BLaER1 (cell line): Measurements from ENCODE around the gene USP1.

ENCODE experiments used
- H3K27ac ChIP-seq: shearing (Covaris generic); formaldehyde crosslinking; 2 replicates; pipeline ENCODE4 v1.8.1; 2022
- H3K27me3 ChIP-seq: shearing (Covaris generic); formaldehyde crosslinking; 2 replicates; pipeline ENCODE4 v1.8.1; 2022
- H3K36me3 ChIP-seq: shearing (Covaris generic); formaldehyde crosslinking; 2 replicates; pipeline ENCODE4 v1.8.1; 2022
- H3K4me1 ChIP-seq: shearing (Covaris generic); formaldehyde crosslinking; 2 replicates; pipeline ENCODE4 v1.8.1; 2022
- H3K4me2 ChIP-seq: shearing (Covaris generic); formaldehyde crosslinking; 2 replicates; pipeline ENCODE4 v1.8.1; 2022
- H3K4me3 ChIP-seq: shearing (Covaris generic); formaldehyde crosslinking; 2 replicates; pipeline ENCODE4 v1.8.1; 2022
- H3K9ac ChIP-seq: shearing (Covaris generic); formaldehyde crosslinking; 2 replicates; pipeline ENCODE4 v1.8.1; 2022
- H3K9me3 ChIP-seq: shearing (Covaris generic); formaldehyde crosslinking; 2 replicates; pipeline ENCODE4 v1.8.1; 2022
- H4K20me1 ChIP-seq: shearing (Covaris generic); formaldehyde crosslinking; 2 replicates; pipeline ENCODE4 v1.8.1; 2022
- Cebpa-rat ChIP-seq: shearing (Covaris generic); IDR thresholded peaks from 2 replicates; pipeline ENCODE4 v1.8.1; 2022

The USP1 gene

GRCh38 chr1:62476525-62477219, 39.8 kb downstream of the USP1 start:
- no peaks in the 10 kb centered on the region for H4K20me1 ChIP-seq
- no peak overlapping the region for H3K4me2 ChIP-seq
- H3K27me3 ChIP-seq: no peaks in the 10 kb centered on the region
- H3K9ac ChIP-seq: no peak overlapping the region
- no peak overlapping the region for H3K27ac ChIP-seq
- H3K9me3 ChIP-seq: no peaks in the 10 kb centered on the region
- H3K36me3 ChIP-seq: peaks cover 54% of the 10 kb centered on the region
- H3K4me3 ChIP-seq: no peak overlapping the region
- TF ChIP-seq Cebpa-rat: no peak
- no peaks in the 10 kb centered on the region for H3K4me1 ChIP-seq

GRCh38 chr1:62481681-62482080, 44.8 kb downstream of the USP1 start:
- no peak overlapping the region for H3K4me3 ChIP-seq
- peaks cover 29% of the 10 kb centered on the region for H3K36me3 ChIP-seq
- no peak overlapping the region for H3K27ac ChIP-seq
- H3K4me2 ChIP-seq: no peak overlapping the region
- no peak overlapping the region for H3K9ac ChIP-seq
- no peaks in the 10 kb centered on the region for H4K20me1 ChIP-seq
- H3K9me3 ChIP-seq: no peaks in the 10 kb centered on the region
- TF ChIP-seq Cebpa-rat: no peak
- H3K27me3 ChIP-seq: no peaks in the 10 kb centered on the region
- no peaks in the 10 kb centered on the region for H3K4me1 ChIP-seq

- Histone ChIP-seq H3K27me3 (no peaks in the 10 kb centered on the region), H3K4me1 (no peaks in the 10 kb centered on the region), H3K9me3 (no peaks in the 10 kb centered on the region), H3K4me3 (no peak overlapping the region), H3K4me2 (no peak overlapping the region), H4K20me1 (no peaks in the 10 kb centered on the region), H3K36me3 (peaks cover 40% of the 10 kb centered on the region), H3K9ac (no peak overlapping the region), H3K27ac (no peak overlapping the region)
- TF ChIP-seq Cebpa-rat: no peak
Measured at GRCh38 chr1:62484824-62485468, 48.1 kb downstream of the USP1 start.

- Histone ChIP-seq H3K4me1 (no peaks in the 10 kb centered on the region), H3K36me3 (peaks cover 49% of the 10 kb centered on the region), H3K9me3 (no peaks in the 10 kb centered on the region), H3K4me3 (no peak overlapping the region), H4K20me1 (no peaks in the 10 kb centered on the region), H3K27me3 (no peaks in the 10 kb centered on the region), H3K9ac (no peak overlapping the region), H3K27ac (no peak overlapping the region), H3K4me2 (no peak overlapping the region)
- no peak for TF ChIP-seq Cebpa-rat
Measured at GRCh38 chr1:62487956-62488355, 51.1 kb downstream of the USP1 start.

- TF ChIP-seq Cebpa-rat: no peak
- H3K9me3 ChIP-seq: no peaks in the 10 kb centered on the region
- H3K4me1 ChIP-seq: no peaks in the 10 kb centered on the region
- H3K4me2 ChIP-seq: no peak overlapping the region
- H3K27me3 ChIP-seq: no peaks in the 10 kb centered on the region
- no peak overlapping the region for H3K9ac ChIP-seq
- no peak overlapping the region for H3K27ac ChIP-seq
- no peaks in the 10 kb centered on the region for H4K20me1 ChIP-seq
- peaks cover 53% of the 10 kb centered on the region for H3K36me3 ChIP-seq
- H3K4me3 ChIP-seq: no peak overlapping the region
Measured at GRCh38 chr1:62492521-62492920, 55.7 kb downstream of the USP1 start.

- Histone ChIP-seq H3K27ac (no peak overlapping the region), H4K20me1 (no peaks in the 10 kb centered on the region), H3K4me3 (no peak overlapping the region), H3K9me3 (no peaks in the 10 kb centered on the region), H3K9ac (no peak overlapping the region), H3K4me2 (no peak overlapping the region), H3K27me3 (no peaks in the 10 kb centered on the region), H3K36me3 (peaks cover 52% of the 10 kb centered on the region), H3K4me1 (no peaks in the 10 kb centered on the region)
- TF ChIP-seq Cebpa-rat: no peak
Measured at GRCh38 chr1:62493656-62494055, 56.8 kb downstream of the USP1 start.

- Histone ChIP-seq H3K4me2 (no peak overlapping the region), H3K27me3 (no peaks in the 10 kb centered on the region), H3K36me3 (peaks cover 50% of the 10 kb centered on the region), H3K9me3 (no peaks in the 10 kb centered on the region), H3K4me3 (no peak overlapping the region), H3K27ac (no peak overlapping the region), H4K20me1 (no peaks in the 10 kb centered on the region), H3K9ac (no peak overlapping the region), H3K4me1 (no peaks in the 10 kb centered on the region)
- no peak for TF ChIP-seq Cebpa-rat
Measured at GRCh38 chr1:62494137-62494536, 57.3 kb downstream of the USP1 start.

- Histone ChIP-seq H3K36me3 (peaks cover 21% of the 10 kb centered on the region), H3K9me3 (no peaks in the 10 kb centered on the region), H4K20me1 (no peaks in the 10 kb centered on the region), H3K4me2 (no peak overlapping the region), H3K27ac (no peak overlapping the region), H3K4me1 (no peaks in the 10 kb centered on the region), H3K9ac (no peak overlapping the region), H3K4me3 (no peak overlapping the region), H3K27me3 (no peaks in the 10 kb centered on the region)
- TF ChIP-seq Cebpa-rat: no peak
Measured at GRCh38 chr1:62500210-62500609, 63.4 kb downstream of the USP1 start.
